Measurements from ENCODE around the gene CNGB1.
"Not testable (repeated sequence)": the region's sequence is repeated elsewhere in the genome, so short reads cannot be mapped to it uniquely, and the experiment has no call there.

The CNGB1 gene

GRCh38 chr16:57946181-57946801 lies 24.6 kb downstream of the CNGB1 start:
- Mint-ChIP-seq H3K9me3 (no peaks in the 10 kb centered on the region), H3K27me3 (peaks cover 5 to 9% of the 10 kb centered on the region in 2 donors), H3K4me1 (no peaks in the 10 kb centered on the region), H3K4me3 (no peak overlapping the region), H3K36me3 (no peaks in the 10 kb centered on the region), H3K27ac (no peak overlapping the region)
- DNase-seq: no peak
- ATAC-seq (replicated peaks): no peak

- no peaks in the 10 kb centered on the region for H3K4me1 Mint-ChIP-seq
- ATAC-seq (replicated peaks): no peak
- H3K27me3 Mint-ChIP-seq: peaks cover 5 to 9% of the 10 kb centered on the region in 2 donors
- no peak overlapping the region for H3K4me3 Mint-ChIP-seq
- no peak for DNase-seq
- H3K9me3 Mint-ChIP-seq: no peaks in the 10 kb centered on the region
- H3K27ac Mint-ChIP-seq: no peak overlapping the region
- H3K36me3 Mint-ChIP-seq: no peaks in the 10 kb centered on the region
Observed at GRCh38 chr16:57945740-57946138, 25.2 kb downstream of the CNGB1 start.

- no peak overlapping the region for H3K27ac Mint-ChIP-seq
- H3K4me1 Mint-ChIP-seq: no peaks in the 10 kb centered on the region
- ATAC-seq (replicated peaks): no peak
- no peaks in the 10 kb centered on the region for H3K36me3 Mint-ChIP-seq
- DNase-seq: no peak
- no peaks in the 10 kb centered on the region for H3K9me3 Mint-ChIP-seq
- H3K27me3 Mint-ChIP-seq: peaks cover 10 to 14% of the 10 kb centered on the region in 2 donors
- no peak overlapping the region for H3K4me3 Mint-ChIP-seq
Observed at GRCh38 chr16:57944970-57945739, 25.8 kb downstream of the CNGB1 start.

- H3K27me3 Mint-ChIP-seq: peaks cover 21 to 29% of the 10 kb centered on the region in 2 donors
- not testable (repeated sequence) for H3K4me3 Mint-ChIP-seq; DNase-seq; H3K27ac Mint-ChIP-seq; H3K4me1 Mint-ChIP-seq; H3K9me3 Mint-ChIP-seq; ATAC-seq (replicated peaks); H3K36me3 Mint-ChIP-seq
Observed at GRCh38 chr16:57943381-57943780, 27.5 kb downstream of the CNGB1 start.

GRCh38 chr16:57941901-57942300 lies 29.0 kb downstream of the CNGB1 start:
- H3K4me1 Mint-ChIP-seq; H3K27ac Mint-ChIP-seq; ATAC-seq (replicated peaks); H3K9me3 Mint-ChIP-seq; H3K4me3 Mint-ChIP-seq; DNase-seq; H3K36me3 Mint-ChIP-seq: not testable (repeated sequence)
- H3K27me3 Mint-ChIP-seq: peaks cover 24 to 35% of the 10 kb centered on the region in 2 donors

GRCh38 chr16:57941016-57941664 lies 29.8 kb downstream of the CNGB1 start:
- H3K36me3 Mint-ChIP-seq: no peaks in the 10 kb centered on the region
- ATAC-seq (replicated peaks) (no peak), DNase-seq (no peak)
- no peaks in the 10 kb centered on the region for H3K4me1 Mint-ChIP-seq
- H3K27me3 Mint-ChIP-seq: peaks cover 29 to 42% of the 10 kb centered on the region in 2 donors
- no peaks in the 10 kb centered on the region for H3K9me3 Mint-ChIP-seq
- H3K27ac Mint-ChIP-seq: no peak overlapping the region
- H3K4me3 Mint-ChIP-seq: no peak overlapping the region

- Mint-ChIP-seq H3K4me1 (no peaks in the 10 kb centered on the region), H3K36me3 (no peaks in the 10 kb centered on the region), H3K9me3 (no peaks in the 10 kb centered on the region), H3K27ac (no peak overlapping the region), H3K4me3 (no peak overlapping the region), H3K27me3 (peaks cover 29 to 48% of the 10 kb centered on the region in 2 donors)
- DNase-seq (no peak), ATAC-seq (replicated peaks) (no peak)
Observed at GRCh38 chr16:57940382-57940966, 30.5 kb downstream of the CNGB1 start.

GRCh38 chr16:57939872-57940224 lies 31.1 kb downstream of the CNGB1 start:
- H3K4me3 Mint-ChIP-seq: no peak overlapping the region
- no peaks in the 10 kb centered on the region for H3K4me1 Mint-ChIP-seq
- no peak overlapping the region for H3K27ac Mint-ChIP-seq
- peaks cover 29 to 48% of the 10 kb centered on the region in 2 donors for H3K27me3 Mint-ChIP-seq
- H3K9me3 Mint-ChIP-seq: no peaks in the 10 kb centered on the region
- H3K36me3 Mint-ChIP-seq: no peaks in the 10 kb centered on the region
- DNase-seq: no peak
- no peak for ATAC-seq (replicated peaks)

GRCh38 chr16:57938936-57939871 lies 31.7 kb downstream of the CNGB1 start:
- H3K27ac Mint-ChIP-seq: no peak overlapping the region
- H3K4me1 Mint-ChIP-seq: no peaks in the 10 kb centered on the region
- no peaks in the 10 kb centered on the region for H3K36me3 Mint-ChIP-seq
- no peaks in the 10 kb centered on the region for H3K9me3 Mint-ChIP-seq
- DNase-seq: no peak
- peaks cover 29 to 48% of the 10 kb centered on the region in 2 donors for H3K27me3 Mint-ChIP-seq
- H3K4me3 Mint-ChIP-seq: no peak overlapping the region
- no peak for ATAC-seq (replicated peaks)

- H3K9me3 Mint-ChIP-seq: no peaks in the 10 kb centered on the region
- no peaks in the 10 kb centered on the region for H3K36me3 Mint-ChIP-seq
- peaks cover 29 to 46% of the 10 kb centered on the region in 2 donors for H3K27me3 Mint-ChIP-seq
- H3K4me3 Mint-ChIP-seq: no peak overlapping the region
- peak overlapping the region; percentile 63 for H3K27ac Mint-ChIP-seq
- H3K4me1 Mint-ChIP-seq: no peaks in the 10 kb centered on the region
- ATAC-seq (replicated peaks) (no peak), DNase-seq (no peak)
Observed at GRCh38 chr16:57938484-57938883, 32.4 kb downstream of the CNGB1 start.

GRCh38 chr16:57937861-57938260 lies 33.1 kb downstream of the CNGB1 start:
- H3K36me3 Mint-ChIP-seq: no peaks in the 10 kb centered on the region
- ATAC-seq (replicated peaks) (no peak), DNase-seq (no peak)
- H3K4me1 Mint-ChIP-seq: no peaks in the 10 kb centered on the region
- no peaks in the 10 kb centered on the region for H3K9me3 Mint-ChIP-seq
- H3K4me3 Mint-ChIP-seq: no peak overlapping the region
- H3K27me3 Mint-ChIP-seq: peaks cover 29 to 40% of the 10 kb centered on the region in 2 donors
- H3K27ac Mint-ChIP-seq: no peak overlapping the region

- peaks cover 29 to 39% of the 10 kb centered on the region in 2 donors for H3K27me3 Mint-ChIP-seq
- H3K4me3 Mint-ChIP-seq: no peak overlapping the region
- DNase-seq (no peak), ATAC-seq (replicated peaks) (no peak)
- H3K4me1 Mint-ChIP-seq: no peaks in the 10 kb centered on the region
- no peaks in the 10 kb centered on the region for H3K36me3 Mint-ChIP-seq
- H3K27ac Mint-ChIP-seq: no peak overlapping the region
- no peaks in the 10 kb centered on the region for H3K9me3 Mint-ChIP-seq
Observed at GRCh38 chr16:57935904-57936303, 35.0 kb downstream of the CNGB1 start.

GRCh38 chr16:57930533-57930932 lies 40.4 kb downstream of the CNGB1 start:
- Mint-ChIP-seq H3K36me3 (no peaks in the 10 kb centered on the region), H3K27ac (no peak overlapping the region), H3K27me3 (peaks cover 11 to 15% of the 10 kb centered on the region in 2 donors), H3K4me3 (no peak overlapping the region), H3K4me1 (no peaks in the 10 kb centered on the region), H3K9me3 (no peaks in the 10 kb centered on the region)
- DNase-seq (no peak), ATAC-seq (replicated peaks) (no peak)

GRCh38 chr16:57929250-57929649 lies 41.7 kb downstream of the CNGB1 start:
- ATAC-seq (replicated peaks): no peak
- DNase-seq: no peak
- H3K27ac Mint-ChIP-seq: no peak overlapping the region

More at GRCh38 chr16:57929250-57929649, 41.7 kb downstream of the CNGB1 start:
- Mint-ChIP-seq H3K36me3 (no peaks in the 10 kb centered on the region), H3K27me3 (peaks cover 11 to 19% of the 10 kb centered on the region in 2 donors), H3K4me1 (no peaks in the 10 kb centered on the region), H3K9me3 (no peaks in the 10 kb centered on the region), H3K4me3 (no peak overlapping the region)

Measured in stimulated activated naive B cell treated with anti-CD40 and anti-IgM and Interleukin-4, amounts not matched to agents 10 μg/mL and 1 μg/mL and 100 μg/mL, for 72 hours (primary cell).